PC-3 (cell line): ENCODE measurements around the gene ANKDD1B.

Experiments used
- EZH2 ChIP-seq: fragments of 300-600 bp; sonication (generic); IDR thresholded peaks from one replicate; pipeline ENCODE4 v1.6.1; 2017; ENCODE audit warnings: antibody characterized with exemption, mild to moderate bottlenecking, low read length; ENCODE audit not compliant: unreplicated experiment
- EZH2phosphoT487 ChIP-seq: fragments of 300-600 bp; sonication (generic); IDR thresholded peaks from 2 replicates; pipeline ENCODE4 v1.6.1; 2018; ENCODE audit warnings: mild to moderate bottlenecking, antibody characterized with exemption, low read length, borderline replicate concordance
- TF ChIP-seq, protein P1 (sequence below): fragments of 300-600 bp; sonication (generic); conservative IDR thresholded peaks from 2 replicates; pipeline ENCODE4 v1.5.1; 2017; ENCODE audit warnings: antibody characterized with exemption, low read depth, mild to moderate bottlenecking, low read length

- TF ChIP-seq, protein P1, sequence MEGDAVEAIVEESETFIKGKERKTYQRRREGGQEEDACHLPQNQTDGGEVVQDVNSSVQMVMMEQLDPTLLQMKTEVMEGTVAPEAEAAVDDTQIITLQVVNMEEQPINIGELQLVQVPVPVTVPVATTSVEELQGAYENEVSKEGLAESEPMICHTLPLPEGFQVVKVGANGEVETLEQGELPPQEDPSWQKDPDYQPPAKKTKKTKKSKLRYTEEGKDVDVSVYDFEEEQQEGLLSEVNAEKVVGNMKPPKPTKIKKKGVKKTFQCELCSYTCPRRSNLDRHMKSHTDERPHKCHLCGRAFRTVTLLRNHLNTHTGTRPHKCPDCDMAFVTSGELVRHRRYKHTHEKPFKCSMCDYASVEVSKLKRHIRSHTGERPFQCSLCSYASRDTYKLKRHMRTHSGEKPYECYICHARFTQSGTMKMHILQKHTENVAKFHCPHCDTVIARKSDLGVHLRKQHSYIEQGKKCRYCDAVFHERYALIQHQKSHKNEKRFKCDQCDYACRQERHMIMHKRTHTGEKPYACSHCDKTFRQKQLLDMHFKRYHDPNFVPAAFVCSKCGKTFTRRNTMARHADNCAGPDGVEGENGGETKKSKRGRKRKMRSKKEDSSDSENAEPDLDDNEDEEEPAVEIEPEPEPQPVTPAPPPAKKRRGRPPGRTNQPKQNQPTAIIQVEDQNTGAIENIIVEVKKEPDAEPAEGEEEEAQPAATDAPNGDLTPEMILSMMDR: no peak
- no peak for TF ChIP-seq EZH2phosphoT487
- no peak for TF ChIP-seq EZH2
These were observed 16.5 kb downstream of the ANKDD1B start for GRCh38 chr5:75627801-75628200.
